Hypothalamus (tissue), 51 donors: Measurements from ENCODE around the gene FOLR1.
"Not testable (repeated sequence)": the region's sequence is repeated elsewhere in the genome, so short reads cannot be mapped to it uniquely, and the experiment has no call there.

Experiments used
- DNase-seq, 51 donors: peaks; one replicate each; lab custom pipeline; 2025; lab: John Stamatoyannopoulos, UW

The FOLR1 gene

GRCh38 chr11:72191961-72192381 lies at the start of gene FOLR1:
TSS of gene FOLR1 (plus strand) at chr11:72192140. CDS start at chr11:72192174, 34 bp downstream.
- no peak for DNase-seq

GRCh38 chr11:72142543-72142942 lies 49.4 kb upstream of the FOLR1 start:
- DNase-seq = not testable (repeated sequence)

GRCh38 chr11:72144807-72145565 lies 47.0 kb upstream of the FOLR1 start:
- DNase-seq = no peak

- DNase-seq = no peak
Measured at GRCh38 chr11:72146625-72147024, 45.3 kb upstream of the FOLR1 start.

- DNase-seq = no peak
Measured at GRCh38 chr11:72150882-72151281, 41.1 kb upstream of the FOLR1 start.

DNA sequence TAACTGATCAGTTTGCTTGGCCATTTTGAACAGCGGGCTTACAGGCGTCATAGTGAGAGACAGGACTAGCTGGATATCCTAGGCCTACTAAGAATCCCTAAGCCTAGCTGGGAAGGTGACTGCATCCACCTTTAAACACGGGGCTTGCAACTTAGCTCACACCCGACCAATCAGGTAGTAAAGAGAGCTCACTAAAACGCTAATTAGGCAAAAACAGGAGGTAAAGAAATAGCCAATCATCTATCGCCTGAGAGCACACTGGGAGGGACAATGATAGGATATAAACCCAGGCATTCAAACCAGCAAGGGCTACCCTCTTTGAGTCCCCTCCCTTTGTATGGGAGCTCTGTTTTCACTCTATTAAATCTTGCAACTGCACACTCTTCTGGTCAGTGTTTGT lies 38.1 kb upstream of the FOLR1 start:
- not testable (repeated sequence) for DNase-seq

DNA sequence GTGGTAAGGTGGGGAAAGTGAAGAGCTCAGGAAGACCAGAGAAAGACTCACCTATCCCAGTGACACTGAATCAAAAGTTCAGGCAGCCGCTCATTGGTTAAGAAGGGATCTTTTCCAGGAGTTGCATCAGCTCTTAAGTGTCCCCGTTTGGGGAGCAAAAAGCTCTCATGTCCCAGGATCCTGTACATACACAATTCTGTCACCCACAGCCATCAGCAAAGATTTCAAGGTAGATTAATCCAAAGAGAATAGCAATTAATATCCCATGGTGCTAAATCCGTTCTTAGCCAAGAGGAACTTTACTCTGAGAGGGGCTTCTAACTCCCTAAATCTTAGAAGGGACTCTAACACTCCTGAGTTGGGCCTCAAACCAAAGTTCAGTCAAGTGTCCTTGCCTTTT lies 37.1 kb upstream of the FOLR1 start:
- DNase-seq = no peak

DNA sequence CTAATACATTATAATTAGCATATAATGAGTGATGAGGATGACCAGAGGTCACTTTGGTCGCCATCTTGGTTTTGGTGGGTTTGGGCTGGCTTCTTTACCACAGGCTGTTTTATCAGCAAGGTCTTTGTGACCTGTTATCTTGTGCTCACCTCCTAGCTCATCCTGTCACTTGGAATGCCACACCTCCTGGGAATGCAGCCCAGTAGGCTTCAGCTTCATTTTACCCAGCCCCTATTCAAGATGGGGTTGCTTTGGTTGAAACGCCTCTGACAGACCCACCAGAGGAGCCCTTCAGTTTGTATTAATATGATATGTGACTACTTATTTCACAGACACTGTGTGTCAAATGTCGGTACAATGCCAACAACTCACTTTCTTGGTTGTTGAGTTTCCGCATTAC lies 36.2 kb upstream of the FOLR1 start:
- DNase-seq = no peak

GRCh38 chr11:72157131-72157530 lies 34.8 kb upstream of the FOLR1 start:
- DNase-seq = no peak

DNA sequence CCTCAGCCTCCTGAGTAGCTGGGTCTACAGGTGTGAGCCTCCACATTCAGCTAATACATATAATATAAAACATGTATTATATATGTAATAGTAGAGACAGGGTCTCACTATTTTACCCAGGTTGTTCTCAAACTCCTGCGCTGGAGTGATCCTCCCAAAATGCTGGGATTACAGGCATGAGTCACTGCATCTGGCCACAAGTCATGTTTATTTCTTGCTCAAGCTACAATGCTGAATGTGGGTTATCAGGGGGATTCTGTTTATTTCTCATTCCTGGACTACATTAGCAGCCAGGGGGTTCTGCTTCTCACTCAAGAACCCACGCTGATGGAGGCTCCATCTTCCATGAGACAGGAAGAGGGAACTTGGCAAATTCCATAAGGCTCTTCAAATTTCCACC lies 31.6 kb upstream of the FOLR1 start:
- no peak for DNase-seq

GRCh38 chr11:72162891-72163492 lies 28.9 kb upstream of the FOLR1 start:
- DNase-seq = no peak

DNA sequence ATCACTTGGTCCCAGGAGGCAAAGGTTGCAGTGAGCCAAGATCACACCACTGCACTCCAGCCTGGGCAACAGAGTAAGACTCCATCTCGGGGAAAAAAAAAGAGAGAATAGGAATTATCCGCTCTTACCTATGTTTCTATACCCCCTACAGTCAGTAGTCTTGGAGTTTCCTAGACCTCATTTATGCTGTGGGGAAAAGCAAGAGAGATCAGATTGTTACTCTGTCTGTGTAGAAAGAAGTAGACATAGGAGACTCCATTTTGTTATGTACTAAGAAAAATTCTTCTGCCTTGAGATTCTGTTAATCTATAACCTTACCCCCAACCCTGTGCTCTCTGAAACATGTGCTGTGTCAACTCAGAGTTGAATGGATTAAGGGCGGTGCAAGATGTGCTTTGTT lies 27.8 kb upstream of the FOLR1 start:
- not testable (repeated sequence) for DNase-seq

DNA sequence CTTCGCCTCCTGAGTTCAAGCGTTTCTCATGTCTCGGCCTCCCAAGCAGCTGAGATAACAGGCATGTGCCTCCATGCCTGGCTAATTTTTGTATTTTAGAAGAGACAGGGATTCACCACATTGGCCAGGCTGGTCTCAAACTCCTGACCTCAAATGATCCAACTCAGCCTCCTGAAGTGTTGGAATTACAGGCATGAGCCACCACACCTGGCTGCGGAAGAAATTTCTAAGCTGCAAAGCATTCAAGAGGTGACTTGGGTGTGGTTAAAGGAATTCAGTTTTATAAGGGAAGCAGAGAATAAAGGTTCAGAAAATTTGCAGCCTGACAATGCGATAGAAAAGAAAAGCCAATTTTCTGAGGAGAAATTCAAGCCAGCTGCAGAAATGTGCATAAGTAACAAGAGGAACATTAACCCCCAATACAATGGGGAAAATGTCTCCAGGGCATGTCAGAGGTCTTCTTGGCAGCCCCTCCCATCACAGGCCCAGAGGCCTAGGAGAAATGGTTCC lies 22.8 kb upstream of the FOLR1 start:
- DNase-seq = not testable (repeated sequence)

DNA sequence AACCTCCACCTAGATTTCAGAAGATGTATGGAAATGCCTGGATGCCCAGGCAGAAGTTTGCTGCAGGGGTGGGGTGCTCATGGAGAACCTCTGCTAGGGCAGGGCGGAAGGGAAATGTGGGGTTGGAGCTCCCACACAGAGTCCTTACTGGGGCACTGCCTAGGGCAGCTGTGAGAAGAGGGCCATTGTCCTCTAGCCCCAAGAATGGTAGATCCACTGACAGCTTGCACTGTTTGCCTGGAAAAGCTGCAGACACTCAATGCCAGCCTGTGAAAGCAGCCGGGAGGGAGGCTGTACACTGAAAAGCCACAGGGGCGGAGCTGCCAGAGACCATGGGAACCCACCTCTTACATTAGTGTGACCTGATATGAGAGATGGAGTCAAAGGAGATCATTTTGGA lies 22.2 kb upstream of the FOLR1 start:
- peak in 21 of 51 donors; percentile 5 to 66 (median 33) for DNase-seq

DNA sequence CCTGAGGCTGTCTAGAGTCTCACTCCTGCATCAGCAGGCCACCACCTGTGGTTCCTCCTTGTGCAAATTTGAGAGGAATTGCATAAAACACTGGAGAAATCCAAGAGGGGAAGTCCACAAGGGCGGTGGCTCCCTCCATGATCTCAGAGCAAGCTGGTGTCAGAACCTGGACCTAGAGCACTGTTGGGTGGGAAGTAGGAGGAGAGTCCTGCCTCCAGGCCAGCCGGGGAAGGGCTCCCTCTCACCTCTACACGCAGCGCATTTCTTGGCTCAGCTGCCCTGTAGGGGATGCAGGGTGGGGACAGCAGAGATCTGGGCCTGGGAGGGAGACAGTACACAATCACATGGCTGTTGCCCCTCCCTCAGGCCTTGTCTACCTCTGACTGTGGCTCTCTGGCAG lies 19.9 kb upstream of the FOLR1 start:
- DNase-seq = not testable (repeated sequence)

- no peak for DNase-seq
Measured at GRCh38 chr11:72173291-72173690, 18.6 kb upstream of the FOLR1 start.

GRCh38 chr11:72174302-72175070 lies 17.5 kb upstream of the FOLR1 start:
- DNase-seq = no peak

GRCh38 chr11:72177656-72178055 lies 14.3 kb upstream of the FOLR1 start:
- no peak for DNase-seq

- DNase-seq = no peak
Measured at GRCh38 chr11:72179049-72179803, 12.7 kb upstream of the FOLR1 start.

DNA sequence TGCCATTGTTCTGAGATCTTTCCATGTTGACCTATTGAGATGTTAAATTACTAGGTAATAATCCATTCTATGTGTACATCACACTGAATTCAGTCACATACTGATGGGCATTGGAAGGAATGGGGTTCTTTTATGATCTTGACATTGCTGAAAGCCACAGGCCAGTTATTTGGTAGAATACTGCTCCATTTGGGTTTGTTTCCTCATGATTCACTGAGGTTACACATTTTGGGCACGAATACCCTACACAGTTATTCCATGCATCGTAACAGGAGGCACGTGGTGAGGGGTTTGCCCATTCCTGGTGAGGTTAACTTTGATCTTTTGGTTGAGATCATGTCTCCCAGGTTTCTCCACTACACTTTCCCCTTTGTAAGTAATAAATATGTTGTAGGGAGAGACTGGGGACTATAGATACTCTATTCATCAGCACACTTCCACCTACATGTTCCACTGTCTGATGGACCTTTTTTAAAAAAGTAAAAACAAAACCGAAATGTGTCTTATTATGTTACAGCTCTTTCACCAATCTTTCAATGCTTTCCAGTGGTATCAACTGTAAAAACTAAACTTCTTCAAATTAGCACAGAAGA lies 12.0 kb upstream of the FOLR1 start:
- DNase-seq = no peak
